ENCODE measurements around the gene CERKL.
A peak's percentile ranks its signal among the peaks of the same experiment; 100 is the strongest.
"Not testable (repeated sequence)": the region's sequence is repeated elsewhere in the genome, so short reads cannot be mapped to it uniquely, and the experiment has no call there.

Gene CERKL

GRCh38 chr2:181656450-181657291, at the start of gene CERKL:
CERKL (minus strand) TSS chr2:181657105; CDS start chr2:181657006, 99 bp downstream.
- DNase-seq: peak; percentile 20

DNA sequence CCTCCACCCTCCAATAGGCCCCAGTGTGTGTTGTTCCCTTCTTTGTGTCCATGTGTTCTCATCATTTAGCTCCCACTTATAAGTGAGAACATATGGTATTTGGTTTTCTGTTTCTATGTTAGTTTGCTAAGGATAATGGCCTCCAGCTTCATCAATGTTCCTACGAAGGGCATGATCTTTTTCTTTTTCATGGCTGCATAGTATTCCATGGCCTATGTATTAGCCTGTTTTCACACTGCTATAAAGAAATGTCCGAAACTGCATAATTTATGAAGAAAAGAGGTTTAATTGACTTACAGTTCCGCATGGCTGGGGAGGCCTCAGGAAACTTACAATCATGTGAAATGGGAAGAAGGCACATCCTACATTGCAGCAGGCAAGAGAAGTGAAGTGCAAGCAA, 45.6 kb upstream of the CERKL start:
- not testable (repeated sequence) for DNase-seq

DNA sequence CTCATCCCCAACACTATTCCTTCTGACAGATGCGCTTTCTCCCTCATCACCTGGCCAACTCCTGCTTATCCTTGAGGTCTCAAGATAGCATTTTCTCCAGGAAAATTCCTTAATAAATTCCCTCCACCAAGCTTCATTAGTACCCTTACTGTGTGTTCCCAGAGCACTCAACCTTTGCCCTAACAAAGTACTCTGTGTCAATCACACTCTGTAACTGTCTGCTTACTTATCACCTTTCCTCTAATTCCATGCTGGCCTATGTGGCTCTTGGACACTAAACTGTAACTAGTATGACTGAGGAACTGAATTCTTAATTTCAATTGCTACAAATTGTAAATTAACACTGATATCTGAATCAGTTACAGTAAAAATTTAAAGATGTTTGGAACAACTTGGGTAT, 41.3 kb upstream of the CERKL start:
- DNase-seq: no peak

GRCh38 chr2:181697571-181697970, 40.7 kb upstream of the CERKL start:
- no peak for DNase-seq

DNA sequence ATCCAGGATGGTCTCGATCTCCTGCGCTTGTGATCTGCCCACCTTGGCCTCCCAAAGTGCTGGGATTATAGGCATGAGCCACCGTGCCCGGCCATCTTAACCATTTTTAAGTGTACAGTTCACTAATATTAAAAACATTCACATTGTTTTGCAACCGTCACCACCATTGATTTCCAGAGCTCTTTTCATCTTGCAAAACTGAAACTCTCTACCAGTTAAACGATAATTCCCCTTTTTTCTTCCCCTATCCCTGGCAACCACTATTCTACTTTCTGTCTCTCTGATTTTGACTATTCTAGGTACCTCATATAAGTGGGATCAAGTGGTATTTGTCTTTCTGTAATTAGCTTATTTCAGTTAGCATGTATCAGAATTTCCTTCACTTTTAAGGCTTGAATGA, 40.2 kb upstream of the CERKL start:
- DNase-seq: no peak

GRCh38 chr2:181694271-181694670, 37.4 kb upstream of the CERKL start:
- DNase-seq: no peak

GRCh38 chr2:181690860-181691259, 34.0 kb upstream of the CERKL start:
- no peak for DNase-seq

- no peak for DNase-seq
Observed at GRCh38 chr2:181686576-181687185, 29.8 kb upstream of the CERKL start.

DNA sequence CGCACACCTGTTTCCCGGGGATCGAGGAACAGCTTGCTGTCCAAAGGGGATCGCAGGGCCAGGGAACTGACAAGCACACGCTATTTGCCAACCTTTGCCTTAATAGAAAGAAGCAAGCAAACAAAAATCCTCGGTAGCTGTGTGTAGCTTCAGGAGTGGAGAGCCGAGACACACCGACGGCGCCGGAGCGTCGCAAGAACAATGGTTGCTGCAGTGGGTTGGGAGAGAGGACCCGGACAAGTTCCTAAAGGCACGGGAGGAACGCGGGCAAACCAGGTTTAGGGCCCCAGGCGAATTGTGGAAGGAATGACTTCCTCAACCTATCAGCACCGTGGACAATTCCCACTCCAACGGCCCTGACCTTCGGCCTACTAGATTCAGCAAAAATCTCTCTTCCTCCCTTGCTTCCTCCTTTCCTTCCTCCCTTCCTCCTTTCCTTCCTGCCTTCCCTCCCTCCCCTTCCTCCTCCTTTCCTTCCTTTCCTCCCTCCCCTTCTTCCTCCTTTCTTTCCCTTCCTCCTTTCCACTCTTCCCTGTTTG, 28.3 kb upstream of the CERKL start:
- no peak for DNase-seq

DNA sequence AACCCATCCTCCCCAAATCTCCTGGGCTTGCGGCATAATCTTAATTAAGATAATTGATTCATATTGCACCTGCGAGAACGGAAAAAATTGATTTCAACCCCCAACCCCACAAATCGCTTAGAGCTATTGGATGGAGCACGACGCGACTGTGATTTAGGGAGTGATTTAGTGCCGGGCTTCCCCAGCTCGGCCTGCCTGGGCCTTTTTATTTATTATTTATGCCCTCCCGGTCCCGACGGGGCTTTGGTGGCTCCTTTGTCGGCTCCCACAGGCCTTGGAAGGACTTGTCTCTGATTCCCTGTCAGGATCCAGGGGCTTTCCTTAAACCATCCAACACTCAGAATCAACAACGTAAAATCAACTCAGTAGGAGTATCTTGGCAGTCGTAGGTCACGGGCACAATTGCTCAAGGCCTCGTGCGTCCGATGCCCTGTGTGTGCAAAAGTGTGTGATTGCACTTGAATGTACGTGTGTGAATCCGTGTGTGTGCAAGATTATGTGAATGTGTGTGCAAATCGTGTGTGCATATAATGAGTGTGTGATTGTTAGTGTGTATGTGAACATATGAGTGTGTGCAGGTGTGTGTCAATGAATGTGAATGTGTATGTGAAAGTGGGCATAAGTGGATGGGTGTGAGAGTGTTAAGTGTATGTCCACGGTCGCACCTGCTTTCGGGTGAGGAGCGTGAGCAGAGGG, 27.7 kb upstream of the CERKL start:
- DNase-seq: no peak

DNA sequence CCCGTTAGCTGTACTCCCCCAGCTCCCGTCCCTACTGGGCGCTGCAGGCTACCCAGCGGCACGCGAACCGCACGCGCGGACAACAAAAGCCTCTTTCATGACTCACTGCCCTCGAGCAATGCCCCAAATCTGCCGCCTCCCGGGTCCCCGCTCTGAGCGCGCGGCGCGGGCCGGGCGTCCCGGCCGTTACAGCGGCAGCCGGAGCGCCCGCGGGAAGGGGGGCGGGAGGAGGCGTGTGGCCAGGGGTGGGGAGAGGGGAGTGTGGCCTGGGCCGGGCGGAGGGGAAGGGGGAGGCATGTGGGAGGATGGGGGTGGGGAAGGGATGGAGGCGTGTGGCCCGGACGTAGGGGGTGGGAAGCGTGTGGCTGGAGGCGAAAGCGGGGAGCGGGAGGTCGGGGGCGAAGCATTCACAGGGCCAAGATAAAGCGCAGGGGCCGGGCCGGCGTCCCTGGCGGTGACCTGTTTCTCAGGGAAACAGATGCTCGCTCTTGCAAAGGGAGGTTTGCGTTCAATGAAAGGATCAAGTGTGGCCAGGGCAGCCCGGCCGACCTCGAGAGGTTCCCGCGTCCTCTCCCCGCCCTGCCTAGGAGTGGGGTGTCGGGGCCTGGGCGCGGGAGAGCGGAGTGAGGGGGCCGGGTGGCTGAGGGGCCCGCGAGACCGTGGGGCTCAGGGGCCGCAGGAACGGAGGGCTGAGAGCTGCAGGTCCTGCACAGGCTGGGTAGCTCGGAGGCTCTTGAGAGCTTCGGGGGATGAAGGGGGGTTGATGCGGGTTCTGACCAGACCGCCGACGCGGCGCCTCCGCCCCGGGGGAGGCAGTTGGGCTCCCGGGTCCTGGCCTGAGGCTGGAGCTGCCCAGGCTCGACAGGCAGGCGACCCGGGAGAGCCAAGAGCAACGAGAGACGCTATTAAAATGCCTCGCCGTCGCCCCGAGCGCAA, 26.9 kb upstream of the CERKL start:
- no peak for DNase-seq

DNA sequence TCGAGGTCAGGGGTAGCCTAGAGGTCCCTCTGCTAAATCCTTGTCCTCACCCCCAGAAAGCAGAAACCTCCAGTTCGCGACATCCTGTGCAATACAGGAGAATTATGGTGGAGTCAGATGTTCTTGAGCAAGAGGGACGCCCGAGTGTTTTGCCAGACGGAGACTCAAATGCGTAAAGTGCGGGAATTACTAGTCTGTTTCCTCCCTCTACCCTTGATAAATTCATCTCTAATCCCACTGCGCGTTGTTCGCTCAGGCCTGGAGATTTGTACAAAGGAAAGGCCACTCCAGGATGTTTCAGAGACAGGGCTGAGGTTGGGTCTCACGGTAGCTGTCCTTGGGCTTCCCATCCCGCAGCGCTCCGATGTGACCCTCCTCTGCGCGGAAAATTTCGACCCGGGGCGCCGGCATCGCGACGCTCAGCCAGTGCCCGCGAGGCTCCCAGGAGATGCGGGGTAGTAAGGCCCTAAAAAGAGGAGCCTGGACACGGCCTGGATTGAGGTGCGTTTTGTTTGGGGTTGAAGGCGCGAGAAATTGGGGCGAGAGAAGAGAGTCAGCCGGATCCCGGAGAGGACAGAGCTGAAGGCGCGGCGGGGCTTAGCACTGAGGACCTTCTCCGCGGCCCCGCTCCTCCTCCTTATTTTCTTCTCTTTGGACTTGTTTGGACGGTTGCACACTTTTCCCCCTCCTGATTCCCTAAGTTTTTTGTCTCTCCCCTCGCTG, 26.1 kb upstream of the CERKL start:
- DNase-seq: no peak

GRCh38 chr2:181682026-181682789, 25.3 kb upstream of the CERKL start:
- DNase-seq: no peak

DNA sequence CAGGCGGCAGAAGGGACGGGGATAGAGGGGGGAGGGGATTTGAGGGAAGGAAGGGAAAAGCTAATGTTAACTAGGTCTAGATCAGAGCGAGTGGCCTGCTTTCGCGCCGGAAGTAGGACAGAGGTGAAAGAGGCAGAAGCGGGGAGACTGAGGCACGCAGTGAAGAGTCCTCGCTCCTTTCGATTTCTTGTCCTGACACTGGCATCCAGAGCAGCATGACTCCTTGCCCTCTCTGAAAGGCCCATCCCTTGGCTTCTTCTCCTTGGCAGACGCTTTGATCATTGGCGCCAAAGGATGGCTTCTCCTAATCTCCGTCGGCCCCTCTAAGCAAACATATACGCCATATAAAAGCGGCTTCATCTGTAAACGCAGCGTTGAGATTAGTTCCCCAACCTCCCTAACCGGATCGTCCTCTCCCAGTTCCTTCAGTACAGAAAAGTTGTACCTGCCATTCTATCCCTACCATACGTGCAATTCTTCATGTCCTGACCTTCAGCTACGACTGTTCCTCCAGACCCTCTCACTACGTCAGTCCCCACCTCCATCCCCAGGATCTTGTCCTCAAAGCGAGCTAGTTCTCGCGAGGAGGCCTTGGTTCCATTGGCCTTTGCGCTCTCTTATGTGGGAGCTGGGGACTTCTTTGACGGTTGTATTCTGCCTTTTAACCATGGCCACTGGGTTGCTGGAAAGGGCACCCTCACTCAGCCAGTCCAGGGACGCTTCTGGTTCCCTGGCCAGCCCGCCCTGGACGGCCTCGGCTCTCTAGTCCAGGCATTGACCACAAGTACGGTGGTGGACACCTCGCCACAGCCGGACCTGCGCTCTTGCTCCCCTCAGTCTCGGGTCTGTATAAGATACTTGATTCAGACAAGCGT, 24.3 kb upstream of the CERKL start:
- DNase-seq: no peak

- DNase-seq: no peak
Observed at GRCh38 chr2:181680055-181680936, 23.4 kb upstream of the CERKL start, which contains the start of gene NEUROD1. NEUROD1 (minus strand) TSS chr2:181680517; CDS start chr2:181678860, 1,657 bp downstream.

DNA sequence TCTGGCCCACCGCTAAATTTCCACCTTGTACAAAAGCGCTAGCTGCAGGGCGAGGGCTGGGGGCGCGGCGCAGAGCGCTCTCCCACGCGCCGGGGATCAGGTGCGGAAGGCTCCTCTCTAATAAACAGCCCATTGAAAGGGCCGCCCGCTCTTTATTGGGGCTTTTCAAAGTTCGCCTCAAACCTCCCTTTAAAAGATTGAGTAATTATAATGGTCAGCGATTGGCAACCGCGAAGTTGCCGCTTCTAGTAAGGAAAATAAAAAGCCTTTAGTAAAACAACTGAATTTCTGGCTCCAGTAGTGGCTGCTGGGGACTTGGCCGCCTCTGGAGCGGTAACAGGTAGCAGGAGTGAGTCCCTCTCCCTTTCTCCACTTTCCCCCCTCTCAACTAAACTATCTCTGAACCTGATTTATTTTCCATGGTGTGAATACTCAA, 22.7 kb upstream of the CERKL start:
- no peak for DNase-seq

GRCh38 chr2:181678861-181679543, 22.1 kb upstream of the CERKL start:
- DNase-seq: no peak
